HG03066 (cell line): Measurements from ENCODE around the gene TMEM132D.

Experiments used
- ATAC-seq: cut with Tn5 transposase; IDR thresholded peaks from one replicate; pipeline ENCODE4 v1.9.1; 2021; ENCODE audit warnings: low read depth; ENCODE audit not compliant: unreplicated experiment

Gene TMEM132D

DNA sequence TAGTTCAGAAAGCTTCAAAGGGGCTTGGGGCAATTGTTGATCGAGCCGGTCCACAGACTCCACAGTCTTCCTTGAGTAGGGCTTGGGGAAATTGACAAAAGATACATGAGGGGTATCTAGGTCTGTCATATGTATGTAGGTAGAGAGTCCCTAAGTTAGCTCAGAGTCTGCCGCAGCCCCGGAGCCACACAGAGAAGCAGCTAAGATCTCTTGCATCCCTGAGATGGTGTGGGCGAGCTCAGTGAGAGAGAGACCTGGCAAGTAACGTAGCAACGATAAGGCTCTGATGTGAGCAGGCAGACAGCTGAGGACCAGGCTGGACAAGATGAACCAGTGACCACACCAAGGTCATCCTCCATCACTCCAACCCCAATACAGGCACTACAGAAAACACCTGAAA lies 297.6 kb downstream of the TMEM132D start:
- ATAC-seq, result no peak

DNA sequence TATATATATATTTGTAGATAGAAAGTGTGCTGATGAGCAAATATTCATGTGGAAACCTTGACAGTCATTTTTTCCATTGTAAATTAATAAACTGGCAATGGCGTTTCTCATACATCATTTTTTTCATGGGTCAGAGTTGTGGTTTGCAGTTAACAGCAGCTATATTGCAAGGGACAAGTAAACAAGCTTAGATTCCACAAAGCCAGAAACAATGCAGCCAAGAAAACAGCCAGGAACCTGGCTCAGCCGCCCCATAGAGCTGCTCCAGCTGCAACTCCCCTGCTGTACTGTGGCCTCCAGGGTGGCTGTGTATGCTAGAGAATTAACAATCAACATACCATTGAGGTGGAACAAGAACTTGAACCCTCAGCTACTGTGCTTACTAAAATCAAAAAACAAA lies 298.2 kb downstream of the TMEM132D start:
- no peak for ATAC-seq

DNA sequence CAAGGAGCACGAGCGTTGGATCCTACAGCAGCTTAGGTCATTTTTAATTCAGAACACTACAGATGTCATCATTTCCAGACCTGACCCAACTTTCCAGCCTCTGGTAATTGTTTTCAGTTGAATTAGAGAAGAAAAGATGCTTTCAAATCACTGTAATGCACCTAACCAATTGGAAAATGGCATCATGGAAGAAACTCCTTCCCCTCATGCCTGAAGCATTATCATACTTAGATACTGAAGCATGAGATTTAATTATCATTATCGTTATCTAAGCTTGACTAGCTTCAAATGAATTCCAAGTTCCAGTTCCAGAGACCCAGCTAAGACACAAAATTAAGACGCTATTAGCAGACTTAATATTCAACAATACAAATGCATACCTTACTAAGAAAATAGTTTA lies 299.3 kb downstream of the TMEM132D start:
- ATAC-seq, result no peak

DNA sequence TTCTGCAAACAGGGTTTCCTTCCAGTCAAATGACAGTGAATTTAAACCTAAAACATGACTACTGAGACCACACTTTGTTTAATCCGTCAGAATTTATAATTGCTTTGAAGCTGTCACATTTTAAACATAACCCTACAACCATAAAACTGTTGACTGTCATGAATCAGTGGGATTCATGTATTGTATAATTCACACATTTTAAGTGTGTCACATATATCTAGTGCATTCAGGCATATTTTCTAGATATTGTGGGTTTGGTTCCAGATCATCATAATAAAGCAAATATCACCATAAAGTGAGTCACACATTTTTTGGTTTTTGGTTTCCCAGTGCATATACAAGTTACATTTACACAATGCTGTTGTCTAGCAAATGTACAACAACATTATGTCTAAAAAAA lies 304.4 kb downstream of the TMEM132D start:
- no peak for ATAC-seq

DNA sequence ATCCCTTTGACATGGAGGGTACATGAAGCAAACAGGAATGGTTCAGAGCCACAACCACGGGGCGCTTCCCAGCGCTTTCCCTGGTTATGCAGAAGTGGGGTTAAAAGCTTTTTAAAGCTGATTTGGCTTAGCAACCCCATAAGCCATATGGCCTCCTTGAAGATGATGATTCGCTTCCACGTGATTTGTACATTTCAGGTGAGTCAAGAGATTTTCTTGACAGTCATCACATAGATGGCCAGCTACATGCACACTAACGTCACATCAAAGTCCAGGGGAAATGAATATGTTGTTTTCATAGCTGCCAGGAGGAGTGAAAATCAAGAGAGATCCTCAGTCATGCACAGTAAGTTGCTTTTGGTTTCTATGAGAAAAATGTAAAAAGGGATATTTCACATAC lies 309.7 kb downstream of the TMEM132D start:
- ATAC-seq, result no peak

DNA sequence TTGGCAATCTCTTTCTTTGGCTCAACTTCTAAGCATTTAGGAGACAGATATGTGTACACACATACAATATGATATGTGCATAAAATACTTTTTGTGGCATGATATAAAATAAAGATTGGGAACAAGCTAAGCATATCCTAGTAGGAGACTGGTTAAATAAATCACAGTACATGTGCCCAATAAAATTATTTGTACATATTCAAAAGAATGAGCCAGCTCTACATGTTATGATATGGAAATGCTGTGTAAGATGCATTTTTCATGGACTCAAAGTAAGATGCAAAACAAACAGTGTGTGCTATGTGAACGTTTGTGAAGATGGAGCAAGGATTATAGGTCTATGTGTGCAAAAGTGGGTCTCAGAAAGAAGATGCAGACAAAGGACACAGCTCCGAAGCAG lies 311.4 kb downstream of the TMEM132D start:
- ATAC-seq, result no peak

DNA sequence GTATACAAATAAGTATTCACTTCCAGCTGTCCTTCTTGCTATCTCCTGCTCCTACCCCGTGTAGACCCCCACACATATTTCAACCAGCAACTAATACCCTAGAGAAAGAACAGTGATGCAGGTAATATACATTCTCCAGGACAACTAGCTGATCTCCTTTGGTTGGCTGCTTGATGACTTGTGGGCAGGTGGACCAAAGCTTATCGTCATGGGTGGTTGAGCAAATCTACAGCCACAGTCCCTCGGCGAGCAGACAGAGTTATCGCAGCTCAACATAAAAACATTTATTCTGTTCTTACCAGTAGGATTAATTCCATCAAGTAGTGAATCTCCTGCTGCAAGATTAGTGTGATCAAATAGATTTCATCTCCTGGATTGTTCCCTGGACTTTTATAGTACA lies 314.3 kb downstream of the TMEM132D start:
- ATAC-seq, result no peak

DNA sequence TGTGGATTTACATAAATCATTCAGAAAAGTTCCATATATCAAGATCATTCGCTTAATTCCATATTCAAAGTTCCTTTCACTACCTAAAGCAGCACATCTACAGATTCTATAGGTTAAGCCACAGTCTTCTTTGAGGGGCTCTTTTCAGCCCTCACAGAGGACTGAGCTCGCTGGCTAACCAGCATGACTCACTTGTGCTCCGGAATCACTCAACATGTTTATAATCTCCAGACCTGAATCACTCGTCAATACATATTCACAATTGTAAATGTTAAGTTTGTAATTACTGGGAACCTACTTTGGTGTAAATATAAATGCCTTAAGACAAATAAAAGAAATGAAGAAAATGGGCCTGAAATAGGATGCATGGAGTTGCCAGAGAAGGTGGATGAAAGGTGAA lies 315.7 kb downstream of the TMEM132D start:
- ATAC-seq, result no peak

DNA sequence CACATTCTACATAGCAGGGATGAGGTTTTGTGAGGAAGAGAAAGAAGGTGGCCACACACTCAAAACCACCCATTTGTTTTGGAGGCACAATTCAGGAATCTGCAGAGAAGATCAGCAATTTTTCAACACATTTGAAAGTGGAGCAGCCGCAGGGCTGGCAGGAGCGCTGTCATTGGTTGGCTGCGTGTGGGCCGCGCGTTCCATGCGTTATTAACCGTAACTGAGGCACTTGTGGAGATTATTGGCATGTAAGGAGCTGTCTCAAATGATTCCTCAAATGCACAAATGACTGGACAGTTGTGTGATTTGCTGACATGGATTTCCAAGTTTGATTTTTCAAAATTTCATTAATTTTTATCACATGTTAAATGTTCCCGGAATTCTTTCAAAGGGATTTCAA lies 318.5 kb downstream of the TMEM132D start:
- ATAC-seq, result no peak

DNA sequence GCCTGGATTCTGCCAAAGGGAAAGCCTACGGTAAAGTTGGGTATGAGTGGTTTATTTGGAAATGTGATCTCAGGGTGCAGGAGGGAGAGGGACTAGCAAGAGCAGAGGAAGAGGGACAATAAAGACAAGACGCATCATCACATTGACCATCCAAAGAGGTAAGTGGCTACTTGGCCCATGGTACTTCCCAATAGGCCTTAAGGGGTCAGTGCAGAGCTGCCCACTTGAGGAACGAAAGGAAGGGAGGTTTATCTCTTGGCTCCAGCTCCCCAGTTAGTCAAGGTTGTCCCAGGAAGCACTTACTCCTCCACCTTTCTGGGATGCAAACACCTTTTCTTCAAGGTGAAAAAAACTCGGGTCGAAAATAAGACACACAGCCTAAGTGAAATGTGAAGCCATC lies 323.9 kb downstream of the TMEM132D start:
- no peak for ATAC-seq

DNA sequence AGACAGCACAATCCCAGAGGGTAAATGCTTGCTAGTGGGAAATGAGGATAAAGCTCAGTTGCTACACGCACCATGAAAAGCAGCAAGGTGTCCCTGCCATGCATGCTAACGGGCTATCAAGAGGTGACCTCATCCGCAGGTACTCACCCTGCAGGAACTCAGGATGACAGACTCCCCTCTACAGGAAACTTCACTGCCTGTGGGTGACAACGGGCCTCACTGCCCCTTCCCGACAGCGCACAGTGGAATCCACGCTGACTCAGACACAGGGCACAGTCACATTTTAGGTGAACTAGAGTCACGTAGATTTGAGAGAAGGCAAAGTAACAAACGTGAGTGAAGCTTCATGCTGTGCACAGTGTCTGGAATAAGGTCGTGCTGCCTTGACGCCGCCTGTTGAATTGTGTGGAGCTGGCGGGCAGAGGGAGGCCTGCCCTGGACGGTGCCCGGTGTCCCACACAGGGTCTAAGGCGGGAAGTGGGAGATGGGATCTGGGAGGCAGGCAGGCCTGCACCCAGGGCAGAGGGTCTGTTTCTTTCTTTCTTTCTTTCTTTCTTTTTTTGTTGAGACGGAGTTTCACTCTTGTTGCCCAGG lies 331.8 kb downstream of the TMEM132D start:
- ATAC-seq, result no peak

DNA sequence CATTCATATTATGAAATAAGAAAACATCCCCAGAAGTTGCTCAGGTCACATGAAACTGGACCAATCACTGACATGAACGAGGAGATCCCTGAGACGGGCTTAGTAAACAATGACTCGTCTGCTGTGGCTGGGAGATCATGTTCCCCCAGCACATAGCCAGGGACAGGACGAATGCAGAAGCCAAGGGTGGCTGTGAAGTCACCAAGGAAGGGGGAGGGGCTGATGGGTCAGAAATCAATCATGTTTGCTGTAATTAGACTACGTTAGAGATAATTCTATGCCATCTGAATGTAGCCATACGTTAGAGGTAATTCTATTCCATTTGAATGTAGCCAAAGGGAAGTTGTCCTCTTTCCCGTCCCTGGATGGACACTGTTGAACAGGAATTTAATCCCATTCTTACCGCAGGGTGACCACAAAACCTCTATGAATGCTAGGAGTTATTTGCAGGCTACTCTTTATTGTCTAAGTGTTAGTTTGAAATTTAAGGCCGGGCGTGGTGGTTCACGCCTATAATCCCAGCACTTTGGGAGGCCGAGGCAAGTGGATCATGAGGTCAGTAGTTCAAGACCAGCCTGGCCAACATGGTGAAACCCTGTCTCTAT lies 332.9 kb downstream of the TMEM132D start:
- no peak for ATAC-seq

DNA sequence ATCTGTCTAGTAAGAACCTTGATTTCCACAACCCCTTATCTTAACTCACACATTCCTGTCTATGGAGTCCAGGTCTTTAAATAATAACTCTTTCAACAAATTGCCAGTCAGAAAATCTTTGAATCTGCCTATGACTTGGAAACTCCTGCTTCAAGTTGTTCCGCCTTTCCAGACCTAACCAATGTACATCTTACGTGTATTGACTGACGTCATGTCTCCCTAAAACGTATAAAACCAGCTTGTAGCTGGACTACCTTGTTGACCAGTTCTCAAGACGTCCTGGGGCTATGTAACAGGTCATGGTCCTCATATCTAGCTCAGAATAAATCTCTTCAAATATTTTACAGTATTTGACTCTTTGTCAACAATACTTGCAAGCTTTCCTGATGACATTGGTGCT lies 337.0 kb downstream of the TMEM132D start:
- ATAC-seq, result no peak

DNA sequence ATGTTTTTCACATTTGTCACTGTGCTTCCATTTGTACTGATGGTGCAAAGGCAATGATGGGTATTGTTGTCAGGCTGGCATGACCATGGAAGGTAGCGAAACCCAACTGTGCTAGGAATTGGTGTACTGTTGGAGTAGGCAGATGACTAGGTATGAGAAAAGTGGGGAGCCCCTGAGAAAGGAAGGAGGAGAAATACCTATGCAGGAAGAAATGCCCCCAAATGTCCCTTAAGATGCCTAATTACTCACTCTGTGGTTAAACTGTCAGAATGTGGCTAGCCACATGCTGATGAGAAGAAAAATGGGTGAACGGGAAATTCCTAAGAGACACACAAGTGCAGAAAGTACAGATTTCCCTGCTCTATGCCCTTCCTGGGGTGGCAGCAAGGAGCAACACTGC lies 339.1 kb downstream of the TMEM132D start:
- no peak for ATAC-seq

DNA sequence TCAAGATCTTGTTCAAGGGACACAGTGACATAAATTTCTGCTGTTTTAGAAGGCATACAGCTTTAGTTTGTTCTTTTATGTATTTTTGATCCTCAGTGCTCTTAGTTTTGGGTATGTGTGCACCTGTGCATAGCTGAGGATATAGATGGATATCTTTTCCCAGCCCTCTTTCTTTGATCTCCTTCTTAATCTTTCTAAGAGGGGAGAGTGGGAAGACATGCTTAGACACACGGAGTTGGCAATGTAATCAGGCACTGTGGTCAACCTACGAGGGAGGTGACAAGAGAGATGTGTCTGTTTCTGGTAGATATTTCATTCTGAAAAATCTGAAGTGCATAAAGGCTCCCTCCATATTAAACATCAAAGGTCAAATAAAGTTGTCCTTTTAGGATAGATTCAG lies 340.6 kb downstream of the TMEM132D start:
- no peak for ATAC-seq

DNA sequence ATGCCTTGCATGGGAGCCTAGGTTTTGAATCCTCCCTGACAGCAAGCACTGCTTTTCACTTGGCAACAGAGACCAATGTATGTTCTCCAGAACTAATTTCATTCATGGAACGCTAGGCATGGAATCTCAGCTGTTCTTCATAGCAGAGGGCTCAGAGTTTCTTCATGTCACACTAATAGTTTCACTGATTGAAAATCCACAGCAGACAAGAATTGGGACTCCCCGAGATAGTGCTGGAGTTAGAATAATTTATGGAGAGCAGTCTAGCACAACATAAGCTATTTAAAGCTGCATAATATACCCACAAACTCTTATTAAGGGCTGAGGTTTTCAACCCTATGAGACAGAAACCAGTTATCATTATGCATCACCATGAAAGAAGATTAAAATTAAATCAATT lies 342.5 kb downstream of the TMEM132D start:
- no peak for ATAC-seq

DNA sequence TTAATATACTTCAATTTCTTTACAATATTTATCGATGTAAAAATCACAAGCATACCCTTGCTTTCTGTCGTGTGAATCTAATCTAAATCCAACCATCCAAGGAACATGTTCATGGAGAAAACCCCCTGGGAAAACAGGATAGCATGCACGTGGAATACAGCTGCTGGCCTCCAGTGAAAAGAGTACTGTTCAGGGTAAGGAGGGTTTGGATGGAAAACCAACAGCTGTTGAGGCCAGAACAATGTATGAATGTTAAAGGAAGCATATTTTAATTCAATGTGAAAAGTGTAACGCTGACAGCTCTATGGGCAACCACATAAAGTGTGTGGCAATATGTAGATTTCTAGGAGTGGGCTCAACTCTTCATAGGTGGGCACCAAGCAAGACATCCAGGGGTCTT lies 344.0 kb downstream of the TMEM132D start:
- no peak for ATAC-seq

DNA sequence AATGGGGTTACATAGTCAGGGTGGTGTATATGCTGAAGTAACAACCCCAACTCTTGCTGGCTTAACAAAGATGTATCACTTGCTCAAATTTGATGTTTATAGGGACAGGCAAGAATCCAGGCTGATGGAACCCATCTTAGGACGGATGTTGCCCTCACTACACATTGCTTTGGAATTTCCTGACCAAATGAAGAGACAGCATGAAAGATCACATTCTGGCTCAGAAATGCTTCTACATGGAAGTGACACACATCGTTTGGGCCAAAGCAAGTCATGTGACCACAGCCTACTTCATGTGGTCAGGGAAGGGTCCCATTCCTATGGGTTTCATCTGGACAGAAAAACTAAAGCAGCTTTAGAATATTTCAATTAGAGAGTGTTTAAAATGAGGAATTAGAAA lies 345.8 kb downstream of the TMEM132D start:
- ATAC-seq, result no peak

DNA sequence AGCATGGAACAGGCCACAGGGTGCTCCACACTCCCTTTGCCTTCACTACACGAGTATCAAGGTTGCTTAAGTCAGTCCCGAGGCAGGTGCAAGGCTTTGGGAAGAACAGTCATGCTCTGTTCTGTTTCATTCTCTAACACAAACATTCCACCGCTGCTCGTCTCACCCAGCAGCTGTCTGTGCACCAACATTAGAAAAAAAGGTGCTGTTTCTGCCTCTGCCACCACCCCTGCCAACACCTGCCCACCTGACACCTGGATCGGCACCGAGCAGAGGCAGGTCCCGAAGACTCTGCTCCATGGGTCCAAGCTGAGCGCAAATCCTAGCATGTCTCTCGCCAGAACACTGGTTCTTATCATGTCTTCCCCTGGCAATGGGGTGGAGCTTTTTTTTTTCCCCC lies 347.7 kb downstream of the TMEM132D start:
- ATAC-seq, result no peak

DNA sequence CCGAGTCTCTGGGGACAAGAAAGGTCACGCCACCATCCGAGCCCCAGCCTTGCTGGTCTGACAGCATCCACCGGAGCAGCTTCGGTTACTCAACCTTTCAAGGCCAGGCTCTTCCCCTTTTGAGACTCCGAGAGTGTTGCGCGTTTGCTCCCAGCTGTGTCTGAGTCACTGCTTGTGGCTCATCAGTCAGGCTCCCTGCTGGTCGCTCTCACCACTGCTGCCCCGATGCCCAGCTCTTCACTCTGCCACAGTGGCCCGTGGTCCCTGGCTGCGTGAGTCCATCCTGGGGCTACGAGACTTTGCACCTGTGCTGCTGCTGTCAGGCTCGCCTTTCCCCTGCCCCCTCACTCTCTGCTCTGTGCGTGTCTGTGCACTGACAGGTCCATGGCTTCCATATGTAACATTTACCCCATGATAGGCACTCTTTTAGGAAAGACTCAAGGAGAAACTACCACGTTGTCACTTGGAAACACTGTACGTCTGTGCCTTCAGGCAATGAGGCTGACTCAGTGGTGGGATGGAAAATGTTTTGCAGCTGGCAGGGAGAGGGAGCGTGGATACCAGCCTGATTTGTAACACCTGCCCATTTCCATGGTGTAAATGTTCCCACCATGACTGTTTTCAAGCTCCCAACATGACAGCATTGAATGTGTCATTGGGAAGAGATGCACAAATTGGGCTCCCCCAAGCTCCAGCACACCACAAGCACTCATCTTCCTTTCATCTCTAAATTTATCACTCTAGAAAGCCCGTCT lies 350.7 kb downstream of the TMEM132D start:
- ATAC-seq, result no peak

DNA sequence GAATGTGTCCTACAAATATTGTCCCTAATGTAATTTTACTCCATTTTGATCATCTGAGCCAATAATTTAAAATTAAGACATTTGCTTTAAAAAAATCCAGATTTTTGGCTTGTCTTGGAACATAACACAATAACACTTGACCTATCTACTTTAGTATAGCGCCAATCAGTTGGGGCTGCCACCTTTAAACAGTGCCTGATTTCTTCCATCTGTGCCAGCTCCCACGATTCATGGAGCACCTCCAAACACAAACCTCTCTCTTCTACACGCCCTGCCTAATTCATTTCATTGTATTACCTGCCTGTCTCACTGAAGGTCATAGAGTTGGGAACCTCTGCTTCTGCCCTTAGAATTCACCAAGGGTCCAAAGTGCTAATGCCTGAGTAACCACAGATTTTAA lies 352.4 kb downstream of the TMEM132D start:
- no peak for ATAC-seq

DNA sequence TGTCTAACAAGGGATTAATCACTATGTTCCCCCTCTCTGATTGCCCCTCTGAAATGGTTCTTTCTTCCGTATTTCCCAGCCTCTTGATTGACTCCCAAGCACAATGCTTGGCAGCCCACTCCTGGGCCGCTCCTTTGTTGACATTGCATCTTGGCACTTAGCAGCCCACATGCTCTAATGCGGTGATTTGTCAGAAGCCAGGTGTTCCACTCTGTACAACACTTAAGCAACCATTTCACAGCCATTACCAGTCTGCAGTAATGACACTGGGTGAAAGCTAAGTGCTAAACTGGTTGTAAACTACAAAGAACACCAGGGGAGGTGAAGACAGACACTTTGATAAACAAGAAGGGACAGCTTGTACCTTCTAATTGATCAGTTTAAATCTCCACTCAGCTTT lies 353.5 kb downstream of the TMEM132D start:
- no peak for ATAC-seq
